ENCODE results near the gene S100A16. TPM values are rescaled to one million over a fixed set of nuclear protein-coding genes. Genes with fewer than 3 reads are reported as not detected.
A peak's percentile ranks its signal among the peaks of the same experiment; 100 is the strongest.

S100A16 gene
- total RNA-seq, 1 experiment from 2014 or later = 14.6 TPM

- Mint-ChIP-seq H3K9me3 (no peaks in the 10 kb centered on the region), H3K36me3 (peaks cover 25% of the 10 kb centered on the region), H3K4me3 (peak overlapping the region; percentile 81), H3K27ac (peak overlapping the region; percentile 93), H3K4me1 (peaks cover 56% of the 10 kb centered on the region), H3K27me3 (ENCODE audit: low read depth) (no peaks in the 10 kb centered on the region)
- CTCF ChIA-PET = interaction anchor here (1.3 to 5.1 kb wide), 24 partner anchors 14 to 160 kb away, joined by 3 to 230 read pairs (median 13); partner anchors contain the start of genes S100A14, S100A16, S100A6 and SNAPIN
- POLR2A ChIA-PET = interaction anchor here (0.9 to 1.8 kb wide), 7 partner anchors 9 to 149 kb away, joined by 3 to 15 read pairs (median 5); partner anchors contain the start of genes S100A14, S100A16, S100A6 and SLC27A3
- ATAC-seq = no peak
- TF ChIP-seq, protein P1, sequence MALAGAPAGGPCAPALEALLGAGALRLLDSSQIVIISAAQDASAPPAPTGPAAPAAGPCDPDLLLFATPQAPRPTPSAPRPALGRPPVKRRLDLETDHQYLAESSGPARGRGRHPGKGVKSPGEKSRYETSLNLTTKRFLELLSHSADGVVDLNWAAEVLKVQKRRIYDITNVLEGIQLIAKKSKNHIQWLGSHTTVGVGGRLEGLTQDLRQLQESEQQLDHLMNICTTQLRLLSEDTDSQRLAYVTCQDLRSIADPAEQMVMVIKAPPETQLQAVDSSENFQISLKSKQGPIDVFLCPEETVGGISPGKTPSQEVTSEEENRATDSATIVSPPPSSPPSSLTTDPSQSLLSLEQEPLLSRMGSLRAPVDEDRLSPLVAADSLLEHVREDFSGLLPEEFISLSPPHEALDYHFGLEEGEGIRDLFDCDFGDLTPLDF (CRISPR knock-in tag; IDR thresholded peaks at IDR 0.05) = no peak
- TF ChIP-seq SP1 (CRISPR knock-in tag; conservative IDR thresholded peaks at IDR 0.05) = no peak
- no peak for TF ChIP-seq STAT6 (CRISPR knock-in tag; conservative IDR thresholded peaks at IDR 0.05; ENCODE audit: low read depth)
- no peak for TF ChIP-seq NR3C1 (CRISPR knock-in tag; conservative IDR thresholded peaks at IDR 0.05; ENCODE audit: low read depth)
- TF ChIP-seq ZNF121 (CRISPR knock-in tag; IDR thresholded peaks at IDR 0.05) = no peak
- TF ChIP-seq ZBTB21 (CRISPR knock-in tag; IDR thresholded peaks at IDR 0.05; ENCODE audit: borderline replicate concordance) = no peak
- no peak for TF ChIP-seq IRF1 (CRISPR knock-in tag; IDR thresholded peaks at IDR 0.05)
- TF ChIP-seq ZNF317 (CRISPR knock-in tag; IDR thresholded peaks at IDR 0.05; ENCODE audit: borderline replicate concordance, low read depth) = no peak
- no peak for TF ChIP-seq ZNF532 (CRISPR knock-in tag; IDR thresholded peaks at IDR 0.05; ENCODE audit: borderline replicate concordance)
- TF ChIP-seq TP53 (CRISPR knock-in tag; IDR thresholded peaks at IDR 0.05) = no peak
- TF ChIP-seq, protein P2, sequence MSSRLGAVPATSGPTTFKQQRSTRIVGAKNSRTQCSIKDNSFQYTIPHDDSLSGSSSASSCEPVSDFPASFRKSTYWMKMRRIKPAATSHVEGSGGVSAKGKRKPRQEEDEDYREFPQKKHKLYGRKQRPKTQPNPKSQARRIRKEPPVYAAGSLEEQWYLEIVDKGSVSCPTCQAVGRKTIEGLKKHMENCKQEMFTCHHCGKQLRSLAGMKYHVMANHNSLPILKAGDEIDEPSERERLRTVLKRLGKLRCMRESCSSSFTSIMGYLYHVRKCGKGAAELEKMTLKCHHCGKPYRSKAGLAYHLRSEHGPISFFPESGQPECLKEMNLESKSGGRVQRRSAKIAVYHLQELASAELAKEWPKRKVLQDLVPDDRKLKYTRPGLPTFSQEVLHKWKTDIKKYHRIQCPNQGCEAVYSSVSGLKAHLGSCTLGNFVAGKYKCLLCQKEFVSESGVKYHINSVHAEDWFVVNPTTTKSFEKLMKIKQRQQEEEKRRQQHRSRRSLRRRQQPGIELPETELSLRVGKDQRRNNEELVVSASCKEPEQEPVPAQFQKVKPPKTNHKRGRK (CRISPR knock-in tag; IDR thresholded peaks at IDR 0.05; ENCODE audit: borderline replicate concordance) = no peak
- no peak for TF ChIP-seq CBFB (CRISPR knock-in tag; IDR thresholded peaks at IDR 0.05; ENCODE audit: low read depth)
- TF ChIP-seq, protein P3, sequence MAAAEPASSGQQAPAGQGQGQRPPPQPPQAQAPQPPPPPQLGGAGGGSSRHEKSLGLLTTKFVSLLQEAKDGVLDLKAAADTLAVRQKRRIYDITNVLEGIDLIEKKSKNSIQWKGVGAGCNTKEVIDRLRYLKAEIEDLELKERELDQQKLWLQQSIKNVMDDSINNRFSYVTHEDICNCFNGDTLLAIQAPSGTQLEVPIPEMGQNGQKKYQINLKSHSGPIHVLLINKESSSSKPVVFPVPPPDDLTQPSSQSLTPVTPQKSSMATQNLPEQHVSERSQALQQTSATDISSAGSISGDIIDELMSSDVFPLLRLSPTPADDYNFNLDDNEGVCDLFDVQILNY (CRISPR knock-in tag; IDR thresholded peaks at IDR 0.05) = no peak
- no peak for TF ChIP-seq EMX1 (CRISPR knock-in tag; IDR thresholded peaks at IDR 0.05)
- no peak for DNase-seq (ENCODE audit: low spot score)
Measured at GRCh38 chr1:153626477-153626903, 13.6 kb upstream of the S100A16 start.

All from WTC11 (cell line).